ENCODE measurements around the gene GIGYF1. TPM values are rescaled to one million over a fixed set of nuclear protein-coding genes. Genes with fewer than 3 reads are reported as not detected.

GIGYF1 gene
- total and polyA plus RNA-seq, 2 of the 13 experiments (the other 11 are each of a cell fraction or from before 2014, with no cell fraction given) = 7.6 to 16.1 TPM

GRCh38 chr7:100705753-100706671 lies 12.0 kb upstream of the GIGYF1 start, which contains the start of gene POP7 (continued):
- TF ChIP-seq ZNF549 (CRISPR knock-in tag; IDR thresholded peaks at IDR 0.05) = no peak
- no peak for TF ChIP-seq JARID2 (CRISPR knock-in tag; IDR thresholded peaks at IDR 0.05; ENCODE audit: insufficient replicate concordance)
- TF ChIP-seq NPAS2 (CRISPR knock-in tag; IDR thresholded peaks at IDR 0.05; ENCODE audit: borderline replicate concordance) = no peak
- no peak for TF ChIP-seq ARID3A (IDR thresholded peaks at IDR 0.05; ENCODE audit: low read depth, low read length)
- TF ChIP-seq SKIL (CRISPR knock-in tag; IDR thresholded peaks at IDR 0.05; ENCODE audit: borderline replicate concordance) = peak; percentile 38
- TF ChIP-seq ZNF782 (CRISPR knock-in tag; IDR thresholded peaks at IDR 0.05; ENCODE audit: borderline replicate concordance) = peak; percentile 96; the same call in 1 of the 2 replicates
- no peak; the same call in 1 of the 2 replicates for TF ChIP-seq SAFB2 (CRISPR knock-in tag; IDR thresholded peaks at IDR 0.05; ENCODE audit: borderline replicate concordance, low read depth)
- no peak for TF ChIP-seq MAFG (CRISPR knock-in tag; IDR thresholded peaks at IDR 0.05)
- no peak for TF ChIP-seq ZSCAN9 (CRISPR knock-in tag; IDR thresholded peaks at IDR 0.05; ENCODE audit: borderline replicate concordance)
- TF ChIP-seq, protein P1, sequence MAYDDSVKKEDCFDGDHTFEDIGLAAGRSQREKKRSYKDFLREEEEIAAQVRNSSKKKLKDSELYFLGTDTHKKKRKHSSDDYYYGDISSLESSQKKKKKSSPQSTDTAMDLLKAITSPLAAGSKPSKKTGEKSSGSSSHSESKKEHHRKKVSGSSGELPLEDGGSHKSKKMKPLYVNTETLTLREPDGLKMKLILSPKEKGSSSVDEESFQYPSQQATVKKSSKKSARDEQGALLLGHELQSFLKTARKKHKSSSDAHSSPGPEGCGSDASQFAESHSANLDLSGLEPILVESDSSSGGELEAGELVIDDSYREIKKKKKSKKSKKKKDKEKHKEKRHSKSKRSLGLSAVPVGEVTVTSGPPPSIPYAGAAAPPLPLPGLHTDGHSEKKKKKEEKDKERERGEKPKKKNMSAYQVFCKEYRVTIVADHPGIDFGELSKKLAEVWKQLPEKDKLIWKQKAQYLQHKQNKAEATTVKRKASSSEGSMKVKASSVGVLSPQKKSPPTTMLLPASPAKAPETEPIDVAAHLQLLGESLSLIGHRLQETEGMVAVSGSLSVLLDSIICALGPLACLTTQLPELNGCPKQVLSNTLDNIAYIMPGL (CRISPR knock-in tag; IDR thresholded peaks at IDR 0.05; ENCODE audit: borderline replicate concordance in 1 of 2, low read depth in 1 of 2) = peak; percentile 9 to 78; a peak in 3 of 4 replicates
- TF ChIP-seq RFX5 (IDR thresholded peaks at IDR 0.05; ENCODE audit: low read depth, low read length) = no peak
- no peak; the same call in 1 of the 2 replicates for TF ChIP-seq KLF15 (CRISPR knock-in tag; IDR thresholded peaks at IDR 0.05; ENCODE audit: borderline replicate concordance)
- no peak for TF ChIP-seq ZNF180 (CRISPR knock-in tag; IDR thresholded peaks at IDR 0.05; ENCODE audit: borderline replicate concordance, low read depth)
- no peak for TF ChIP-seq CHCHD3 (CRISPR knock-in tag; IDR thresholded peaks at IDR 0.05)
- TF ChIP-seq ZNF513 (CRISPR knock-in tag; conservative IDR thresholded peaks at IDR 0.05) = no peak
- TF ChIP-seq, protein P2, sequence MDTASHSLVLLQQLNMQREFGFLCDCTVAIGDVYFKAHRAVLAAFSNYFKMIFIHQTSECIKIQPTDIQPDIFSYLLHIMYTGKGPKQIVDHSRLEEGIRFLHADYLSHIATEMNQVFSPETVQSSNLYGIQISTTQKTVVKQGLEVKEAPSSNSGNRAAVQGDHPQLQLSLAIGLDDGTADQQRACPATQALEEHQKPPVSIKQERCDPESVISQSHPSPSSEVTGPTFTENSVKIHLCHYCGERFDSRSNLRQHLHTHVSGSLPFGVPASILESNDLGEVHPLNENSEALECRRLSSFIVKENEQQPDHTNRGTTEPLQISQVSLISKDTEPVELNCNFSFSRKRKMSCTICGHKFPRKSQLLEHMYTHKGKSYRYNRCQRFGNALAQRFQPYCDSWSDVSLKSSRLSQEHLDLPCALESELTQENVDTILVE (CRISPR knock-in tag; IDR thresholded peaks at IDR 0.05) = peak; percentile 55; the same call in 1 of the 2 replicates

Data from HepG2 (cell line).